H9 (cell line): ENCODE measurements around the gene CILP2. TPM values are rescaled to one million over a fixed set of nuclear protein-coding genes. Genes with fewer than 3 reads are reported as not detected.

Source experiments
- DNase-seq: peaks from one replicate; pipeline ENCODE4 v3.0.0-alpha.2; 2017
- H2AFZ ChIP-seq: one replicate; pipeline ENCODE4 v1.6.1; 2013; ENCODE audit warnings: mild to moderate bottlenecking, low read length, control low read depth, moderate library complexity
- H2AK5ac ChIP-seq: 2 replicates; pipeline ENCODE4 v1.6.1; 2013; ENCODE audit warnings: low read length, control low read depth, mixed read lengths; ENCODE audit not compliant: insufficient read length
- H2BK120ac ChIP-seq: one replicate; pipeline ENCODE4 v1.6.1; 2013; ENCODE audit warnings: low read depth, mild to moderate bottlenecking, low read length, control low read depth, inconsistent platforms; ENCODE audit not compliant: poor library complexity, severe bottlenecking
- H2BK12ac ChIP-seq: 2 replicates; pipeline ENCODE4 v1.6.1; 2013; ENCODE audit warnings: low read length, control low read depth, mixed read lengths, low read depth; ENCODE audit not compliant: insufficient read length
- H2BK15ac ChIP-seq: 2 replicates; pipeline ENCODE4 v1.6.1; 2013; ENCODE audit warnings: low read depth, low read length, control low read depth
- H2BK20ac ChIP-seq: one replicate; pipeline ENCODE4 v1.6.1; 2013; ENCODE audit warnings: low read depth, mild to moderate bottlenecking, low read length, control low read depth, inconsistent platforms; ENCODE audit not compliant: poor library complexity, severe bottlenecking
- H2BK5ac ChIP-seq: 2 replicates; pipeline ENCODE4 v1.6.1; 2013; ENCODE audit warnings: low read length, control low read depth, mixed read lengths; ENCODE audit not compliant: insufficient read length
- H3K14ac ChIP-seq: 2 replicates; pipeline ENCODE4 v1.6.1; 2013; ENCODE audit warnings: low read length, control low read depth; ENCODE audit not compliant: insufficient read depth
- H3K18ac ChIP-seq: 2 replicates; pipeline ENCODE4 v1.6.1; 2013; ENCODE audit warnings: low read depth, mild to moderate bottlenecking, mixed read lengths, low read length, control low read depth; ENCODE audit not compliant: insufficient read length
- H3K23ac ChIP-seq: 2 replicates; pipeline ENCODE4 v1.6.1; 2013; ENCODE audit warnings: low read length, control low read depth, mixed read lengths, low read depth; ENCODE audit not compliant: insufficient read length
- H3K23me2 ChIP-seq: 2 replicates; pipeline ENCODE4 v1.6.1; 2013; ENCODE audit warnings: low read depth, mild to moderate bottlenecking, mixed read lengths, low read length, control low read depth; ENCODE audit not compliant: insufficient read length, poor library complexity, severe bottlenecking
- H3K27ac ChIP-seq: 2 replicates; pipeline ENCODE4 v1.5.1; 2013; ENCODE audit warnings: low read length, control low read depth, mixed read lengths, low read depth; ENCODE audit not compliant: insufficient read length
- H3K27me3 ChIP-seq: 2 replicates; pipeline ENCODE4 v1.6.1; 2013; ENCODE audit warnings: low read length, control low read depth, inconsistent platforms; ENCODE audit not compliant: insufficient read depth
- H3K4ac ChIP-seq: 2 replicates; pipeline ENCODE4 v1.6.1; 2013; ENCODE audit warnings: low read depth, mild to moderate bottlenecking, control low read depth, inconsistent platforms, low read length, moderate library complexity
- H3K4me1 ChIP-seq: 2 replicates; pipeline ENCODE4 v1.6.1; 2013; ENCODE audit warnings: low read length, control low read depth, inconsistent platforms; ENCODE audit not compliant: insufficient read depth
- H3K4me2 ChIP-seq: 2 replicates; pipeline ENCODE4 v1.6.1; 2013; ENCODE audit warnings: low read length, control low read depth, mixed read lengths; ENCODE audit not compliant: insufficient read length, insufficient read depth
- H3K56ac ChIP-seq: 2 replicates; pipeline ENCODE4 v1.6.1; 2013; ENCODE audit warnings: low read depth, mild to moderate bottlenecking, mixed read lengths, low read length, control low read depth; ENCODE audit not compliant: insufficient read length
- H3K79me1 ChIP-seq: 2 replicates; pipeline ENCODE4 v1.6.1; 2013; ENCODE audit warnings: low read depth, mild to moderate bottlenecking, moderate library complexity, low read length, control low read depth, inconsistent platforms; ENCODE audit not compliant: insufficient read depth, poor library complexity, severe bottlenecking
- H3K79me2 ChIP-seq: 2 replicates; pipeline ENCODE4 v1.6.1; 2013; ENCODE audit warnings: low read length, control low read depth, inconsistent platforms; ENCODE audit not compliant: insufficient read depth
- H3K9ac ChIP-seq: 2 replicates; pipeline ENCODE4 v1.6.1; 2013; ENCODE audit warnings: low read length, control low read depth, mixed read lengths; ENCODE audit not compliant: insufficient read length; ENCODE audit errors: extremely low read depth
- H3K9me3 ChIP-seq: one replicate; pipeline ENCODE4 v1.6.1; 2013; ENCODE audit warnings: low read depth, low read length, inconsistent platforms; ENCODE audit not compliant: control insufficient read depth
- H3T11ph ChIP-seq: one replicate; pipeline ENCODE4 v1.6.1; 2013; ENCODE audit warnings: mild to moderate bottlenecking, low read length, control low read depth, inconsistent platforms
- H4K20me1 ChIP-seq: one replicate; pipeline ENCODE4 v1.6.1; 2013; ENCODE audit not compliant: control insufficient read depth, insufficient read length, insufficient read depth
- H4K5ac ChIP-seq: 2 replicates; pipeline ENCODE4 v1.6.1; 2013; ENCODE audit warnings: low read depth, mild to moderate bottlenecking, mixed read lengths, low read length, control low read depth; ENCODE audit not compliant: insufficient read length
- H4K8ac ChIP-seq: replicated peaks from 2 replicates; pipeline ENCODE4 v1.6.1; 2013; ENCODE audit warnings: low read length, control low read depth, mixed read lengths, low read depth; ENCODE audit not compliant: insufficient read length
- H4K91ac ChIP-seq: 2 replicates; pipeline ENCODE4 v1.6.1; 2013; ENCODE audit warnings: low read depth, mild to moderate bottlenecking, moderate library complexity, mixed read lengths, low read length, control low read depth; ENCODE audit not compliant: insufficient read length
- H3K27ac Mint-ChIP-seq, 3 experiments: 2 replicates in 2 of 3; 3 replicates in 1 of 3; pipeline ENCODE4 v1.8.0; 2020 to 2021; ENCODE audit warnings: mixed read lengths in 3 of 3, mild to moderate bottlenecking in 1 of 3, moderate library complexity in 1 of 3
- H3K27me3 Mint-ChIP-seq: 2 replicates; pipeline ENCODE4 v1.8.0; 2021; ENCODE audit warnings: low read depth, mild to moderate bottlenecking, moderate library complexity, mixed read lengths
- H3K36me3 Mint-ChIP-seq, 3 experiments: 2 replicates in 2 of 3; 3 replicates in 1 of 3; pipeline ENCODE4 v1.8.0; 2020 to 2021; ENCODE audit warnings: low read depth in 3 of 3, mixed read lengths in 3 of 3; ENCODE audit not compliant: insufficient read depth in 1 of 3
- H3K4me1 Mint-ChIP-seq, 2 experiments: 2 replicates each; pipeline ENCODE4 v1.8.0; 2020; ENCODE audit warnings: mixed read lengths in 2 of 2
- H3K4me3 Mint-ChIP-seq, 2 experiments: 2 replicates in 1 of 2; 3 replicates in 1 of 2; pipeline ENCODE4 v1.8.0; 2020 to 2021; ENCODE audit warnings: mild to moderate bottlenecking in 2 of 2, mixed read lengths in 2 of 2, moderate library complexity in 1 of 2
- H3K9me3 Mint-ChIP-seq, 2 experiments: 2 replicates in 1 of 2; 3 replicates in 1 of 2; pipeline ENCODE4 v1.8.0; 2020; ENCODE audit warnings: mild to moderate bottlenecking in 2 of 2, mixed read lengths in 2 of 2, moderate library complexity in 1 of 2
- WGBS: extraction: QIAGEN DNeasy Blood & Tissue Kit; methylation state at CpG from one replicate; pipeline ENCODE4 v1.1.7; 2013; ENCODE audit warnings: missing lambda C conversion rate, low lambda C conversion rate, mixed read lengths; ENCODE audit not compliant: insufficient read length; ENCODE audit errors: extremely low coverage; 5-methylcytosine and 5-hydroxymethylcytosine counted together
- total RNA-seq: library from RNA; stranded (reverse); gene quantifications from 2 replicates; pipeline ENCODE4 v1.2.1, GENCODE V29; 2021
- TF ChIP-seq, protein P1 (sequence below): fragments of 200-600 bp; sonication (generic); conservative IDR thresholded peaks from 3 replicates; pipeline ENCODE4 v1.8.0; 2021; ENCODE audit warnings: antibody characterized with exemption, mild to moderate bottlenecking

CILP2 gene
- total RNA-seq, 1 experiment from 2014 or later = 6.4 TPM

DNA sequence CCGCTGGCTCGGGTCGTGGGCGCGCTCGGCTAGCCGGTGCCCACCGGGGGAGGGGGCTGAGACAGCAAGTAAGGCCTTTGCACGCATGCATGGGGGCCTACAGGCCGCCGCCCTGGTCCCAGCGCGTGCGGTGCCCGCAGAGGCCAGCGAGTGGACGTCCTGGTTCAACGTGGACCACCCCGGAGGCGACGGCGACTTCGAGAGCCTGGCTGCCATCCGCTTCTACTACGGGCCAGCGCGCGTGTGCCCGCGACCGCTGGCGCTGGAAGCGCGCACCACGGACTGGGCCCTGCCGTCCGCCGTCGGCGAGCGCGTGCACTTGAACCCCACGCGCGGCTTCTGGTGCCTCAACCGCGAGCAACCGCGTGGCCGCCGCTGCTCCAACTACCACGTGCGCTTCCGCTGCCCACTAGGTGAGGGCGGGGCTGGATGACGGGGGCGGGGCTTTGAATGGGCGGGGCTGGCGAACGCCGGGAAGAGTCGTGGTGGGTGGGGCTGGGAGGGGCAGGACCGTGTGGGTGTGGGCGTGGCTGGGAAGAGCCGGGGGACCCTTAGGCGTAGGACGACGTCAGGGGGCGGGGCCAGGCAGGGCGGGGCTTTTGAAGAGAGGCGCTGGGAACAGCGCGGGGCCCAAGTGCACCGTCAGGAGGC lies 2.1 kb downstream of the CILP2 start:
- Mint-ChIP-seq H3K4me3 (peak overlapping the region; percentile 33 to 44; a peak in 2 of 5 replicates), H3K4me1 (peaks cover 7 to 15% of the 10 kb centered on the region in 2 experiments), H3K36me3 (peaks cover 2 to 4% (median 2%) of the 10 kb centered on the region in 3 experiments; a peak in 4 of 7 replicates), H3K9me3 (no peaks in the 10 kb centered on the region; a peak in 1 of 5 replicates), H3K27ac (peak overlapping the region in 1 of 3 experiments; percentile 70; a peak in 1 of 7 replicates), H3K27me3 (peaks cover 25% of the 10 kb centered on the region)
- no peak overlapping the region for H2BK120ac ChIP-seq
- H2AK5ac ChIP-seq = no peak overlapping the region
- H4K20me1 ChIP-seq = no peaks in the 10 kb centered on the region
- H2BK15ac ChIP-seq = no peak overlapping the region
- peaks cover 2% of the 10 kb centered on the region; the same call in 1 of the 2 replicates for H3K27me3 ChIP-seq
- peak; percentile 94 for DNase-seq
- H2BK20ac ChIP-seq = no peak overlapping the region
- no peak overlapping the region for H3K4ac ChIP-seq
- H4K91ac ChIP-seq = no peak overlapping the region
- H3K79me2 ChIP-seq = no peaks in the 10 kb centered on the region
- no peak overlapping the region for H3K23ac ChIP-seq
- H3K79me1 ChIP-seq = no peaks in the 10 kb centered on the region
- no peak overlapping the region for H2BK12ac ChIP-seq
- no peak overlapping the region for H2AFZ ChIP-seq
- no peak overlapping the region for H2BK5ac ChIP-seq
- no peak overlapping the region for H4K8ac ChIP-seq
- TF ChIP-seq, protein P1, sequence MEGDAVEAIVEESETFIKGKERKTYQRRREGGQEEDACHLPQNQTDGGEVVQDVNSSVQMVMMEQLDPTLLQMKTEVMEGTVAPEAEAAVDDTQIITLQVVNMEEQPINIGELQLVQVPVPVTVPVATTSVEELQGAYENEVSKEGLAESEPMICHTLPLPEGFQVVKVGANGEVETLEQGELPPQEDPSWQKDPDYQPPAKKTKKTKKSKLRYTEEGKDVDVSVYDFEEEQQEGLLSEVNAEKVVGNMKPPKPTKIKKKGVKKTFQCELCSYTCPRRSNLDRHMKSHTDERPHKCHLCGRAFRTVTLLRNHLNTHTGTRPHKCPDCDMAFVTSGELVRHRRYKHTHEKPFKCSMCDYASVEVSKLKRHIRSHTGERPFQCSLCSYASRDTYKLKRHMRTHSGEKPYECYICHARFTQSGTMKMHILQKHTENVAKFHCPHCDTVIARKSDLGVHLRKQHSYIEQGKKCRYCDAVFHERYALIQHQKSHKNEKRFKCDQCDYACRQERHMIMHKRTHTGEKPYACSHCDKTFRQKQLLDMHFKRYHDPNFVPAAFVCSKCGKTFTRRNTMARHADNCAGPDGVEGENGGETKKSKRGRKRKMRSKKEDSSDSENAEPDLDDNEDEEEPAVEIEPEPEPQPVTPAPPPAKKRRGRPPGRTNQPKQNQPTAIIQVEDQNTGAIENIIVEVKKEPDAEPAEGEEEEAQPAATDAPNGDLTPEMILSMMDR = no peak
- WGBS = no CpG with 5 or more reads among the region's 74 CpGs
- no peak overlapping the region for H3K14ac ChIP-seq
- H3K18ac ChIP-seq = no peak overlapping the region
- no peak overlapping the region for H3K9ac ChIP-seq
- H3K4me1 ChIP-seq = no peaks in the 10 kb centered on the region
- peaks cover 14% of the 10 kb centered on the region for H3K23me2 ChIP-seq
- no peaks in the 10 kb centered on the region for H3K9me3 ChIP-seq
- H3K56ac ChIP-seq = no peak overlapping the region
- H3K27ac ChIP-seq = no peak overlapping the region
- no peak overlapping the region for H3T11ph ChIP-seq
- H4K5ac ChIP-seq = no peak overlapping the region
- peak overlapping the region; percentile 74 for H3K4me2 ChIP-seq
